Measurements from ENCODE around the gene EGLN2. TPM values are rescaled to one million over a fixed set of nuclear protein-coding genes. Genes with fewer than 3 reads are reported as not detected.

EGLN2 gene
- total RNA-seq, 1 experiment from 2014 or later = 58.6 TPM

GRCh38 chr19:40776364-40776763 lies 22.6 kb upstream of the EGLN2 start:
- Histone ChIP-seq H3K27me3 (ENCODE audit: insufficient read depth, low read length) (no peaks in the 10 kb centered on the region), H3K9me3 (ENCODE audit: control insufficient read depth in 1 of 2, insufficient read depth in 1 of 2, low read depth in 1 of 2, low read length in 2 of 2) (no peaks in the 10 kb centered on the region), H3K4me2 (ENCODE audit: low read length) (no peak overlapping the region), H2AFZ (ENCODE audit: low read depth, low read length, poor library complexity, severe bottlenecking) (no peak overlapping the region), H3K9ac (ENCODE audit: low read length) (no peak overlapping the region), H3K79me2 (ENCODE audit: insufficient read depth, low read length) (no peaks in the 10 kb centered on the region), H3K9me2 (ENCODE audit: insufficient read depth) (no peaks in the 10 kb centered on the region), H3K4me1 (ENCODE audit: control insufficient read depth in 1 of 2, insufficient read depth in 2 of 2, low read length in 2 of 2) (peaks cover 15 to 34% of the 10 kb centered on the region in 2 experiments), H4K20me1 (ENCODE audit: insufficient read depth) (no peaks in the 10 kb centered on the region), H3K4me3 (replicated peaks in 1 of 2; ENCODE audit: low read depth in 1 of 2, low read length in 2 of 2) (no peak overlapping the region), H3K27ac (ENCODE audit: low read depth, low read length) (no peak overlapping the region), H3K36me3 (ENCODE audit: control insufficient read depth in 1 of 2, insufficient read depth in 2 of 2, low read length in 2 of 2) (no peaks in the 10 kb centered on the region)
- ATAC-seq (no peak), DNase-seq (ENCODE audit: low read depth, low spot score) (no peak)
- intact Hi-C loops (cut with micrococcal nuclease) = no loop called here
- RAD21 ChIA-PET (ENCODE audit: low non-redundant PET in 1 of 2, low total read pairs in 2 of 2, uncharacterized antibody in 2 of 2, unreplicated experiment in 2 of 2) = no interaction called here
- TF ChIP-seq TCF7L2 (IDR thresholded peaks at IDR 0.05; ENCODE audit: borderline replicate concordance, extremely low read depth, insufficient read depth, insufficient read length) (no peak), EZH2phosphoT487 (IDR thresholded peaks at IDR 0.05; ENCODE audit: borderline replicate concordance) (no peak), ZFX (IDR thresholded peaks at IDR 0.05) (no peak), SRF (IDR thresholded peaks at IDR 0.05; ENCODE audit: low read depth) (no peak), POLR2AphosphoS5 (IDR thresholded peaks at IDR 0.05; ENCODE audit: low read depth, low read length) (no peak), FOSL1 (IDR thresholded peaks at IDR 0.05; ENCODE audit: low read depth) (no peak), EGR1 (IDR thresholded peaks at IDR 0.05; ENCODE audit: low read depth) (no peak), JUND (IDR thresholded peaks at IDR 0.05) (no peak), ELF1 (IDR thresholded peaks at IDR 0.05; ENCODE audit: borderline replicate concordance, low read depth) (no peak), MAX (IDR thresholded peaks at IDR 0.05) (no peak), CEBPB (IDR thresholded peaks at IDR 0.05; ENCODE audit: low read depth) (no peak), POLR2A (IDR thresholded peaks at IDR 0.05; ENCODE audit: borderline replicate concordance, extremely low read depth, insufficient read depth, insufficient read length) (no peak), EZH2 (IDR thresholded peaks at IDR 0.05) (no peak), RAD21 (IDR thresholded peaks at IDR 0.05; ENCODE audit: low read depth) (no peak), ZNF274 (IDR thresholded peaks at IDR 0.05; ENCODE audit: low read depth, low read length) (no peak), YY1 (IDR thresholded peaks at IDR 0.05; ENCODE audit: extremely low read depth, insufficient replicate concordance, low read depth, low read length) (no peak)
- TF ChIP-seq, protein P1, sequence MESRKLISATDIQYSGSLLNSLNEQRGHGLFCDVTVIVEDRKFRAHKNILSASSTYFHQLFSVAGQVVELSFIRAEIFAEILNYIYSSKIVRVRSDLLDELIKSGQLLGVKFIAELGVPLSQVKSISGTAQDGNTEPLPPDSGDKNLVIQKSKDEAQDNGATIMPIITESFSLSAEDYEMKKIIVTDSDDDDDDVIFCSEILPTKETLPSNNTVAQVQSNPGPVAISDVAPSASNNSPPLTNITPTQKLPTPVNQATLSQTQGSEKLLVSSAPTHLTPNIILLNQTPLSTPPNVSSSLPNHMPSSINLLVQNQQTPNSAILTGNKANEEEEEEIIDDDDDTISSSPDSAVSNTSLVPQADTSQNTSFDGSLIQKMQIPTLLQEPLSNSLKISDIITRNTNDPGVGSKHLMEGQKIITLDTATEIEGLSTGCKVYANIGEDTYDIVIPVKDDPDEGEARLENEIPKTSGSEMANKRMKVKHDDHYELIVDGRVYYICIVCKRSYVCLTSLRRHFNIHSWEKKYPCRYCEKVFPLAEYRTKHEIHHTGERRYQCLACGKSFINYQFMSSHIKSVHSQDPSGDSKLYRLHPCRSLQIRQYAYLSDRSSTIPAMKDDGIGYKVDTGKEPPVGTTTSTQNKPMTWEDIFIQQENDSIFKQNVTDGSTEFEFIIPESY (IDR thresholded peaks at IDR 0.05; ENCODE audit: extremely low read depth, insufficient replicate concordance, low read length) = no peak
- CTCF ChIA-PET = no interaction called here
- POLR2A ChIA-PET = interaction anchor here (1.4 to 3.1 kb wide), 2 partner anchors 22 to 25 kb away, joined by 3 to 24 read pairs; partner anchors contain the start of genes ACTMAP, EGLN2 and SNRPA
- no TSS peak for BruUV-seq (replicated peaks)

All from HCT116 (cell line).